GM18909 (cell line): Measurements from ENCODE around the gene MAP1LC3B.

Experiments used
- ATAC-seq: cut with Tn5 transposase; IDR thresholded peaks from one replicate; pipeline ENCODE4 v1.9.1; 2021; ENCODE audit warnings: mild to moderate bottlenecking; ENCODE audit not compliant: unreplicated experiment, poor library complexity

Gene MAP1LC3B

GRCh38 chr16:87406495-87407088, 14.5 kb downstream of the MAP1LC3B start:
- no peak for ATAC-seq

DNA sequence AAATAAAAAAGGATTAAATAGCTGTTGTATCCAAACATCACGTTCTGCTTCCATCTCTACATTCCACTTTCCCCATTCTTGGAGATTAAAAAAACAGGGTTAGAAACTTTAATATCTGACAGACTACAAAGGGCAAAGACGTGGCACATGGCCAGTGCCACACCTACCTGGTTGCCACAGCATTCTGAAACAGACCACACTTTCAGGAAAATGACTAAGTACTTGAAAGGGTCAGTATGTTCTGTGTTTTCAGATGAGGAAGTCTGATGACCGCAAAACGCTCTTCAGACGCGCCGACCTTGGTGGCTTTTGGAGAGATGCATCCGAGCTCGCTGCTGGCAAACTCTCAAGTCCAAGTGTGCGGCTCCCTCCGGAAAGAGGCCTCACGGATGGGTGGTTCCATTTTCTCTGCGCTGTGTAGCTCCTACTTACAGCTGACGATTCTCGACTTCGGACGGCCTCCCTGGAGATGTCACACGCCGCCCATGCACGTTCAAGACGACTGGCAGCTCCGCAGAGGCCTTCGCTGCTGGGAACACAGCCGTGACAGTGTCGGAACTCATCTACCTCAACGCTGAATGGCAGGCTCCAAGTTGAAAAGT, 15.5 kb downstream of the MAP1LC3B start:
- ATAC-seq: no peak

GRCh38 chr16:87409153-87409552, 17.0 kb downstream of the MAP1LC3B start:
- no peak for ATAC-seq

- ATAC-seq: no peak
Observed at GRCh38 chr16:87409781-87410180, 17.6 kb downstream of the MAP1LC3B start.

GRCh38 chr16:87410530-87410929, 18.4 kb downstream of the MAP1LC3B start:
- no peak for ATAC-seq

DNA sequence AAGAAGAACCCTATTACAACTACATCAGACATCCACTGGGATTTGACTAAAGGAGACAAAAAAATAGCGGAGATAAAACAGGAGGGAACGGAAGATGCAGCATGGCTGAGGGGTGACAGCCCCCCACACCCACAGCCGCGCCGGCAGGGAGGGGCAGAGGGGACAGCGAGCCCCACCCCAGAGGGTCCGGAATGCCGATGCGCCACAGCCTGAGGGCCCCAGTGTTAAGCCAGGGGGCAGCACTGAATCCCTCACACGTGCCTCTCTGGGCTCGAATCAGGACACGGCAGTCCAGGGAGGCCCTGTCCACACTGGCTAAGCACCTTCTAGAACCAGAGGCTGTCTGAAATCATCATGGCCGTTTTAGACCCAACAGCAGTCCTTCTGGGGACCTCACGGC, 18.8 kb downstream of the MAP1LC3B start:
- ATAC-seq: no peak

GRCh38 chr16:87411375-87412271, 19.5 kb downstream of the MAP1LC3B start:
- no peak for ATAC-seq

GRCh38 chr16:87412371-87412995, 20.3 kb downstream of the MAP1LC3B start:
- no peak for ATAC-seq

- ATAC-seq: no peak
Observed at GRCh38 chr16:87412996-87413421, 20.9 kb downstream of the MAP1LC3B start.

- ATAC-seq: no peak
Observed at GRCh38 chr16:87414251-87414680, 22.1 kb downstream of the MAP1LC3B start.

DNA sequence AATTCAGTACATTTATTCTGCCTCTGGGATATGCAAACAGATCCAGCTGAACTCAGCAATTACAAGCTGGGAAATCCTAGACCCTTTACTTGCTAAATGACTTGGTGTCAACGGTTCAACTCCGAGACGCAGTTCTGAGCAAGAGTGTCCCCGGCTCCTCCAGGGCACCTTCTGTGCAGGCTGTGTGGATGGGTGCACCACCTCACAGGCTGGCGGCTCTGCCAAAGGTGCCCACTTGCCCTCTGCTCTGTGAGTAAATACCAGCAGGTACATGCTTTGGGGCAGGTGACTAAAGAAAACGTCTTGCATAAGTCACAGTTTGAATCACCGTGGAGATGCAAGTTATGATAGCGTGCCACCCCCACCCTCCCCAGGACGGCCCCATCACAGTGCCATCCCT, 23.3 kb downstream of the MAP1LC3B start:
- ATAC-seq: no peak

GRCh38 chr16:87416826-87417527, 24.8 kb downstream of the MAP1LC3B start:
- no peak for ATAC-seq

DNA sequence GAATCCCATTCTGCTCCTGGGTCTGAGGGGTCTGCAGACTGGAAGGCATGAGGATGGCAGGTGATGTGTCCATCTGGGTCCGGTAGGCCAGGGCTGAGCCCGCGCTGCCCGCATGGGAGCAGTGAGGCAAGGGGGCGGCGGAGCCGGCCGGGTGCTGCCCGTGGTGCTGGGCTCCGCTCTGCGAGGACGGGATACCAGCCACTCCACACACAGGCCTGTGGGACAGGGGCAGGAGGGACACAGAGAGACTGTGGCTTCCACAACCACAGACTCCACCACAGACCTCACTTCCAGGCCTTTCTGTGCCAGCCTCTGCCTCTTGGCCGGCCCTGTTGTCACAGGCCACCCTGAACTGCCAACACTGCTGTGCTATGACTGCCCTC, 25.4 kb downstream of the MAP1LC3B start:
- ATAC-seq: no peak

DNA sequence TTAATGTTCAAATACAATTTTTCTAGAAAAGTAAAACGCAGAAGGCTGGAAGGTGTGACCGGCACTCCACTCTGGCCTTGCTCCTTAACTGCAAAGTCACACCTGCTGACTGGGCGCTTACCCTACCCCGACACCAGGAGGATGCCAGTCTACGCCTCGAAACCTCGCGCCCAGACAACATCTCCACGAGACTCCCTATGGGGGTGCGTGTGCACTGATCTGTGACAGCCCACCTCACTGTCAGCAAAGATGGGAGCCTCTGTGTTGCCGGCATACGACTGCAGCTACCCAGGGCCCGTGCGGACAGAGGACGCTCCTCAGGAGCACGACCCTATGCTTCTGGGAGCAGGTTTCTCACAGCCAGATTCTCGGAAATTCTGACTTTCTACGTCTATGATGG, 26.1 kb downstream of the MAP1LC3B start:
- ATAC-seq: no peak

GRCh38 chr16:87418644-87419043, 26.5 kb downstream of the MAP1LC3B start:
- no peak for ATAC-seq

DNA sequence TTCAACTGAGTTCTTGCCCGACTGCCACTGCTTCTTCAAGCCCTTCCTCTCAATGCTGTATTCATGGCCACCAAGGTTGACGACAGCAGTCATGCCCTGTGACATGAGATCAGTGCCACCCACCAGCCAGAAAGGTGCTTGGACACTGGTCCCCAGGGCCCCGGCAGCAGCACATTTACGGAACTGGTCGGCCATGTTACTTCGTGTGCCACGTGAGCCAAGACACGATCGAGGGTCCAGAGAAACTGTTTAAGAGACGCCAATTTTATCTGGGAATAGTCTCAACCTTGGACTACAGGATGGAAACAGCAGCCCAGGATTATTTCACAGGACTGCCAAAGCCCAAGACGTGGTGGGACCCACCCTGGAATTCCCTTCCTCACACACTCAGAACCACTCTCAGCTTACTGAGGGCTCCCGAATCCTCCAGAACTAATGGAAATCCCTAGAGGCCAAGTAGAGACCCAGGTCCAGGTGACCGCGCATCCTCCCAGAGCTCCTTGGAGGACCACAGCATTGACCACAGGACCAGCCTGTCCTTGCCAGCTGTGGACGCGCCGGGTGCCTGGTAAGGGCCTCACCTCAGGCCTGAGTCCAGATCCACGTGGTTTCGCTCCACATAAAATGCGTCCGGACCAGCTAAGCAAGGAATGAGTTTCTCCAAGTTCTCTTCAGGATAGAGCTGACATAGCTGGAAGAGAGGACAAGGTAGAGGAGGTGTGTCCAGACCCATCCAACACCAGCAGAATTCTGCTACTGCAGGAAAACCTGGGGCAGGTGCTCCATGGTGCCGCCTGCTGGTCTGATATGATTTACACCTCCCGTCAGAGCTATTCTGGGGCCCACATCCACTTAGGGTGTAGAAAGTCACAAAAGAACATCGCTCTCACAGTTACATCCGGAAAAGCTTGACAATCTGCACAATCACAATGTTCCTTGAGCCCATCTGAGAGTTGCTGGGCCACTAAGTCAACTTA, 28.2 kb downstream of the MAP1LC3B start:
- no peak for ATAC-seq

DNA sequence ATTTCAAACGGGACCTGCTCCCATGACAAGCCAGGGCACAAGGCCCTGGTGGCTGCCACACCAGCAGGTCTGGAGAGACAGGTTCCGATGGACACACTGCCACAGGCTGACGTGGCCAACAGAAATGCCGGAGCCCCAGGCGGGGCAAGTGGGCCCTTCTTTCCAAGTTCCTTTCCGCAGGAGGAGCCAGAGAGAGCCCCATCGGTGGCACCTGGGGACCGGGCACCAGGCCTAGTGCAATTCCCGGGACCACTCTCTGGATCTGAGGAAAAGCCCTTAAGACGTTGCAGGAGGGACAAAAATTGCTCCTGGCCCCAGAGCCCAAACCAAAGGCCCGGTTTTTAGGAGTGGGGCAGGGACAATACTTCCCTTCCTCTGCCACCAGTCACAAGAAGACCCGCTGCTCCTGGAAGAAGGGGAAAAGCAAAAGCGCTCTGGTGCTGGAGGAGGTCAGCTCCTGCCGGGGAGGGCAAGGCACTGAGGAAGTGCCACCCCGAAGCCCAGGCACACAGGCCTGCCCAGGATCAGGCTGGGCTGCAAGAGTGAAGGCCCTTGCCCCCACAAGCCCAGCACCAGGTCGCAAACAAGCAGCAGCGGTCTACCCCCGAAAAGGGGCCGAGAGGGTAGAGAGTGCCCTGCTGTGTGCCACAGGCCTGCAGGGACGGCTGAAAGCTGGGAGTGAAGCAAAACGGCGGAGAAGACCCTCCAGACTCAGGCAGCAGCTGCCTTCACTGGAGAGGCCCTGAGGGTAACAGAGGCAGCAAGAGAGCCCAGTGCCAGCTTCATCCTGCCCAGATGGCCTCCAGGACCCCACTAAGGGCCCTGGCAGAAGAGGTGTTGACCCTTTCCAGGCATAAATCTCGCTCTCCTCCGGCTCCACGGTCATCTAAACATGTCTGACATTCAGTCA, 29.1 kb downstream of the MAP1LC3B start:
- ATAC-seq: no peak

- no peak for ATAC-seq
Observed at GRCh38 chr16:87422106-87422505, 30.0 kb downstream of the MAP1LC3B start.
